ENCODE data around the gene ZNF532. TPM values are rescaled to one million over a fixed set of nuclear protein-coding genes. Genes with fewer than 3 reads are reported as not detected.
A peak's percentile ranks its signal among the peaks of the same experiment; 100 is the strongest.

The ZNF532 gene
- total RNA-seq, 4 donors from 2014 or later, result 54.7 to 124 (median 91.2) TPM

DNA sequence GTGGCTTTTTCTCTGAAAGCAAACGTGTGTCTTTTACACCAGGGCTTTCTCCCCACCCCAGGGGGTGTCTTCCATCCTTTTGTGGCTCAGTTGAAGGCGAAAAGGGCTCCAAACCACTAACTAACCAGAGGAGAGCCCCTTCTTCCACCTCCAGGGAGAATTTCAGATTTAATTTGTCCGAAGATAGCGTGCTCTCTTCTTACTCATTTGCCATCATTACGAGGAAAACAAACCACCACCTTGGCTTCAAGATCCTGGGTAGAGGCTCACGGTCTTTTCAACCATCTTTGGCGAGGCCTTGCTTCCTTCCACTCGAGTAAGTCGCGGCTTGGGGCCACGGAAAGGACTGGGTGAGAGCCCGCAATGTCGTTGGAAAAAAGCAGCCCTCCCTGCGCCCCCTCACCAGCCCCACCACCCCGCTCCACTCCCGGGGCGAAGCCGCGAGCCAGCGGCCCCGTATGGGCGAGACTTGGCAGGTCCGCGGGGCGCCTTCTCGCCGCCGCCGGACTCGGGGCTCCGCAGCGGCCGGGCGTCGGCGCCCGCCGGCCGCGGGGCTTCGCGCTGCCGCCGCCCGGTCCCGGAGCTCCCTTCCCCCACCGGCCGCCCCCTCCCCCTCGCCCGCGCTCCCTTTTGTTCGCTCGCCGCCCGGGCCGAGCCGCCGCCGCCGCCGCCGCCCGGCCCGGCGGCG, 1.7 kb upstream of the ZNF532 start:
- Histone ChIP-seq H3K36me3 (peaks cover 0 to 8% of the 10 kb centered on the region in 2 donors), H3K4me1 (peaks cover 75 to 84% of the 10 kb centered on the region in 2 donors), H3K9me3 (no peaks in the 10 kb centered on the region), H3K4me3 (peak overlapping the region; percentile 60 to 69 (median 67)), H3K27me3 (no peaks in the 10 kb centered on the region), H3K27ac (peak overlapping the region; percentile 93 to 97 (median 96))
- TF ChIP-seq CTCF (IDR thresholded peaks at IDR 0.05 in 4 of 5, conservative IDR thresholded peaks at IDR 0.05 in 1 of 5), result no peak
- TF ChIP-seq POLR2A (IDR thresholded peaks at IDR 0.05), result no peak
- peak; percentile 35 to 37 for ATAC-seq
- in situ Hi-C loops (cut with MboI; ENCODE audit: low sequenced_read_pairs in 4 of 4) (no loop called here), intact Hi-C loops (cut with DNase I; ENCODE audit: low total_unique reads) (loop anchor here (5.0 kb wide), 2 partner anchors 71 to 129 kb away; no protein-coding TSS in a partner anchor)
- peak in 1 of 2 donors; percentile 28 for DNase-seq

DNA sequence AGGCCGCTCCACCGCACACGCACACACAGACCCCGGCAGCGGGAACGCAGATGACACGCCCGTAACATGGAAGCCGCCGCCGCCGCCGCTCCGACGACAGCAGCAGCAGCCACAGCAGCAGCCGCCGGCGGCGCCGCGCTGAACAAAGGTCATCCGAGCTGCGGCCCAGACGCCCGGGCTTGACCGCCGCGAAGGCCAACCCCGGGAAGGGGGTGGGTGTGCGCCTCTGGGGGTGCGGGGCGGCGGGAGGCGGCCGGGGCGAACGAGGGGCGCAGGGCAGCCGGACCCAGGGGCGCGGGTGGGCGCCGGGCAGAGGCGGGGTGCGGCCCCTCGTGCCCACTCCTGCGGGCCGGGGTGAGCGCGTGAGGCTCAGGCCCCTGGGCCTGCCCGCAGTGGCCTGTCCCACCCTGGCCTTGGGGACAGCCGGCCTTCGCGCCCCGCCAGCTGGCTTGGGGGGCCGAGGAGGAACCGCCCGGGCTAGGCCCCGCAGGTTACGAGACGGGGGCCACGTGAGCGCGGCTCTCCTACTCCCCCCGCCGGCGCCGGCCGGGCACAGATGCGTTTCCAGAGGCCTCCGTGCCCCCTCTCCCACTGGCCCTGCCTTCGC, 1.0 kb upstream of the ZNF532 start:
- Histone ChIP-seq H3K27ac (peak overlapping the region; percentile 93 to 97 (median 96)), H3K4me3 (peak overlapping the region; percentile 61 to 69 (median 66)), H3K4me1 (peaks cover 80 to 89% of the 10 kb centered on the region in 2 donors), H3K9me3 (no peaks in the 10 kb centered on the region), H3K36me3 (peaks cover 0 to 13% of the 10 kb centered on the region in 2 donors), H3K27me3 (no peaks in the 10 kb centered on the region)
- peak; percentile 48 to 59 for ATAC-seq
- DNase-seq, result peak; percentile 44 to 49
- TF ChIP-seq POLR2A (IDR thresholded peaks at IDR 0.05) (peak; percentile 44 to 77), CTCF (IDR thresholded peaks at IDR 0.05 in 4 of 5, conservative IDR thresholded peaks at IDR 0.05 in 1 of 5) (no peak)
- in situ Hi-C loops (cut with MboI; ENCODE audit: low sequenced_read_pairs in 4 of 4), result no loop called here
- intact Hi-C loops (cut with DNase I; ENCODE audit: low total_unique reads), result loop anchor here (5.0 kb wide), 2 partner anchors 71 to 129 kb away; no protein-coding TSS in a partner anchor

- peak overlapping the region; percentile 93 to 97 (median 96) for H3K27ac ChIP-seq
- TF ChIP-seq CTCF (IDR thresholded peaks at IDR 0.05 in 4 of 5, conservative IDR thresholded peaks at IDR 0.05 in 1 of 5), result no peak
- TF ChIP-seq POLR2A (IDR thresholded peaks at IDR 0.05), result no peak
- intact Hi-C loops (cut with DNase I; ENCODE audit: low total_unique reads) (loop anchor here (5.0 kb wide), 2 partner anchors 83 to 192 kb away; no protein-coding TSS in a partner anchor), in situ Hi-C loops (cut with MboI; ENCODE audit: low sequenced_read_pairs in 4 of 4) (no loop called here)
- peaks cover 0 to 20% of the 10 kb centered on the region in 2 donors for H3K36me3 ChIP-seq
- H3K4me3 ChIP-seq, result peak overlapping the region; percentile 61 to 69 (median 66)
- no peaks in the 10 kb centered on the region for H3K9me3 ChIP-seq
- DNase-seq (no peak), ATAC-seq (no peak)
- peaks cover 75 to 84% of the 10 kb centered on the region in 2 donors for H3K4me1 ChIP-seq
- H3K27me3 ChIP-seq, result no peaks in the 10 kb centered on the region
Observed at GRCh38 chr18:58865033-58865590, 435 bp downstream of the ZNF532 start.

DNA sequence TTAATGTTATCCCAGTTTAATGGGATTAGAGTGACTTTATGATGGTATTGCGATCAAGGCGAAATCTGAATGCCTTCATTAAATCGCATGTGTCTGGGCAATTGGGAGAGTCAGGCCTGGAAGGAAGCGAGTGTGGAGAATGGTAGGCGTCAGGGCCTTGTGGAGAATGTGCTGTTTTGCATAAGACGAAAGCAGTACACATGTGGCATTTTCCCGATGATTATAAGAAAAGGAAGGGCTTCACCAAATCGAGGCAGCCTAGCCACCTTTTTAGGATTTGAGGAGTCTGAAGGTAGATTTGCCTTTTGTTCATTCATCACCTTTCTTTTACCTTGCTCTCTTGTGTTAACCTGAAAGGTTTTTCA, 1.0 kb downstream of the ZNF532 start:
- Histone ChIP-seq H3K27ac (peak overlapping the region; percentile 93 to 97 (median 96)), H3K9me3 (no peaks in the 10 kb centered on the region), H3K4me3 (peak overlapping the region in 1 of 4 donors; percentile 68), H3K36me3 (peaks cover 0 to 20% of the 10 kb centered on the region in 2 donors), H3K27me3 (no peaks in the 10 kb centered on the region), H3K4me1 (peaks cover 76 to 83% of the 10 kb centered on the region in 2 donors)
- DNase-seq (no peak), ATAC-seq (no peak)
- TF ChIP-seq CTCF (IDR thresholded peaks at IDR 0.05 in 4 of 5, conservative IDR thresholded peaks at IDR 0.05 in 1 of 5), result no peak
- no peak for TF ChIP-seq POLR2A (IDR thresholded peaks at IDR 0.05)
- in situ Hi-C loops (cut with MboI; ENCODE audit: low sequenced_read_pairs in 4 of 4), result no loop called here
- intact Hi-C loops (cut with DNase I; ENCODE audit: low total_unique reads), result loop anchor here (5.0 kb wide), 2 partner anchors 83 to 192 kb away; no protein-coding TSS in a partner anchor

Data from gastrocnemius medialis (tissue), 4 donors.